HG03342 (cell line): ENCODE results near the gene ATP5F1D.

Source experiments
- ATAC-seq: cut with Tn5 transposase; IDR thresholded peaks from one replicate; pipeline ENCODE4 v1.9.1; 2021; ENCODE audit warnings: mild to moderate bottlenecking, moderate library complexity; ENCODE audit not compliant: unreplicated experiment

ATP5F1D gene

DNA sequence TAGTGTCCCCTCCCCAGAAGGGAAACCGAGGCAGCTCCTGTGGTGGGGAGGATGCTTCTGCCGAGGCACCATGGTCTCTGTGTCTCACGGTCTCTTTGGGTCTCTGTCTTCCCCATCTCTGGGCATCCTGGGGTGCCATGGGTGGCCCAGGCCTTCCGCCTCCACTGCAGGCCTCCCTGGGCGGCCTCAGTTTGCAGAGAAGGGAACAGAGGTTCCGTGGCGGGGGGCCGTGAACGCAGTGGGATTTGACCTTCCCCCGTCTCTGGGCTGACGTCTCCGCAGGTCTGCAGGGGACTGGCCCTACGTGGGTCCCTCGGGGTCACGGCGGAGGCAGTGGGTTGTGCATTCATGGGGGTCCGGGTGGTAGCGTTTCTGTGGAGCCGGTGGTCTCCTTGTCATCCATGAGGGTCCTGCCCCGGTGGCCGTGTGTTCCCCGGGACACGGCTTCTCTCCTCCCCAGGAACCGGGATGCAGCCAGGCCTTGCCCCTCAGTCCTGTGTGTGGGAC is 48.7 kb downstream of the ATP5F1D start:
- no peak for ATAC-seq

DNA sequence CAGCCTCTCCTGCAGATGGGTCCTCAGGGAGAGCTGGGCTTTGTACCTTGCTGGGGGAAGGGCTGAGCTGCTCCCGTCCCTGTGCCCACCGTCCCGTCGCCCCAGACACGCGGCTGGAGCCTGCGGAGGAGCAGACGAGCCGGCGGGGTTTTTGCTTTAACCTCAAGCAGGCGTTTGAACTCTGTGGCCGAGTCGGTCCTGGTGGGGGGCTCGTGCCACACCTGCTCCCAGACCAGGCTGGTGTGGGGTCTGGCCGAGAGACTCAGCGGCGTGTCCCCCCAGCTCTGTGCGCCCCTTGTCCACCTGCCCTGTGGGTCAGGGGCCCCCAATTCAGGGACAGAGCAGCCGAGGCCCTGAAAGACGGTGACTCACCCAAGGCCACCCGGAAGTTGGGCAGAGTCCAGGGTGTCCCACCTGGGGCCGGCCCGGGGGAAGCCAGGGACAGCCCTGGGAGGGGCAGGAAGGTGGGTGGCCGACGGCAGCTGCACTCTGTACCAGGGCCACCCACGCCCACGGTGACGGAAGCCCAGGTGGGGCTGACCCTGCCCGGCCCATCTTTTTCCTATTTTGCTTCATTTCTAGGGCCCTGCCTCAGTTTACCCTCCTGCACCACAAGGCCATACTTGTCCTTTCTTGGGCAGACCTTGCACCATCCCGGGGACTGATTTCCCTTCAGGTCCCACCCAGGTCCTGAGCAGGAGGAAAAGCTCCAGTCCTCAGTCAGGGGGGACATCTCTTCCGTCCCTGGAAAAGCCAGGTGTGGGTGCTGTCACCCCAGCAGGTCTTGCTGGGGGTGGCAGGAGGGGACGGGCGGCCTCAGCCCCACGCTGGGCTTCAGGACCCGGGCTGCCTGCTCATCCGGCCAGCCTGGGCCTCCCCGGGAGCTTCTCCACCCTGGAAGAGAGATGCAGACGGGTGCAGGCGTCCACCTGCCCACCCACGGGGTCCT is 49.4 kb downstream of the ATP5F1D start:
- ATAC-seq, result no peak

DNA sequence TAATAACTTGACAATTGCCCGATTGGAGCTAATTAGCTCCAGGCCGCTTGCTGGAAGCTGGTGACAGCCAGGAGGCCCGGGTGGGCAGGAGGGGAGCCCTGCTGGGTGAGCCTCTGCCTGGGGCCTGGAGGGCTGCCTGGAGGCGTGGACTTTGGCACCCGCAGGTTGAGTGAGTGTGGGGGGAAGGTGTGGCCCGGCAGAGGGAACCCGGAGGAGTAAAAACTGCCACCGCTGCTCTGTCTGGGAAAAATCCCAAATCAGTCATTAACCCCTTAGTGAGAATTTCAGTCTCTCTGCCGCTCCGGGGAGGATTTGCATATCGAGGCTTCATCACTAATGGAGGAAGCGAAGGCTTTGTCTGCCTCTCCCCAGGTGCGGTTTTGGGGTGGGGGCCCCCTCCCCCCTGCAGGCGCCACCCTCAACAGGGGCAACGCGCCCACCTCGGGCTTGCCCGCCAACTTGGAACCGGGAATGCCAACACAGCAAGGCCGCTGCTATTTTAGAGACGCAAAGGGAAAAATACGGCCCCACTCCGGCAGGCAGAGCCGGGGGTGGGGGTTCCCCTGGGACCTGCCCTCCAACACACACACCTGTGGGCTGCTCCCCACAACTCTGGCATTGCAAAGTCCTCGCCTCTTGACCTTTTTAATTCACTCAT is 50.3 kb downstream of the ATP5F1D start:
- ATAC-seq, result no peak

DNA sequence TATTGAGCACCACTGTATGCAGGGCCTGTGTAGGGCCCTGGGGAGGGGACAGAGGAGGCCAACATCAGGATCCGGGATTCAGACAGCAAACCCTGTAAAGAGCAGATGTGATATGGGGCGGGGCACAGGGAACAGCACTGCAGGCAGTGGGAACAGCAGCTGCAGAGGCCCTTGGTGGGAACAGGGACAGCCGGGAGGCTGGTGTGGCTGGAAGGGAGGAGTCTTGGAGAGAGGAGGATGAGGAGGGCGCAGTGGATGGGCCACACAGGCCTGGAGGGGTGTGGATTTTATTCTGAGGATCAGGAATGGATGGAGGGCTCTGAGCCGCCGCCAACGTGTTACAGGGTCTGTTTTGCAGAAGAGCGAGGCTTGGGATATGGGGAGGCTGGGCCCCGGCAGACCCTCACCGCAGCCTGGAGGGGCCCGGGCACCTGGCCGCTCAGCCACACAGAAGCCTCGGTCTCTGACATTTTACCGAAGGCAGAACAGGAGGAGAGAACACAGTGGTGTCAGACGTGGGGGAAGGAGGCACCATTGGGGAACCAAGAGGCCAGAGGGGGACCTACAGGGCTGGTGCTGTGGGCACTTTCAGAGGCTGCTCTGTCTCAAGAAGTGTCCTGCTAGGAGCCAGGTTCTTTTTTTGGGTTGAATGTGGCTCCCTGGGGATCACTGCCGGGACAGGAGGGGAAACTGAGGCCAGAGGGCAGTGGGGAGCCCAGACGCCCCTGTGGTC is 51.0 kb downstream of the ATP5F1D start:
- no peak for ATAC-seq

DNA sequence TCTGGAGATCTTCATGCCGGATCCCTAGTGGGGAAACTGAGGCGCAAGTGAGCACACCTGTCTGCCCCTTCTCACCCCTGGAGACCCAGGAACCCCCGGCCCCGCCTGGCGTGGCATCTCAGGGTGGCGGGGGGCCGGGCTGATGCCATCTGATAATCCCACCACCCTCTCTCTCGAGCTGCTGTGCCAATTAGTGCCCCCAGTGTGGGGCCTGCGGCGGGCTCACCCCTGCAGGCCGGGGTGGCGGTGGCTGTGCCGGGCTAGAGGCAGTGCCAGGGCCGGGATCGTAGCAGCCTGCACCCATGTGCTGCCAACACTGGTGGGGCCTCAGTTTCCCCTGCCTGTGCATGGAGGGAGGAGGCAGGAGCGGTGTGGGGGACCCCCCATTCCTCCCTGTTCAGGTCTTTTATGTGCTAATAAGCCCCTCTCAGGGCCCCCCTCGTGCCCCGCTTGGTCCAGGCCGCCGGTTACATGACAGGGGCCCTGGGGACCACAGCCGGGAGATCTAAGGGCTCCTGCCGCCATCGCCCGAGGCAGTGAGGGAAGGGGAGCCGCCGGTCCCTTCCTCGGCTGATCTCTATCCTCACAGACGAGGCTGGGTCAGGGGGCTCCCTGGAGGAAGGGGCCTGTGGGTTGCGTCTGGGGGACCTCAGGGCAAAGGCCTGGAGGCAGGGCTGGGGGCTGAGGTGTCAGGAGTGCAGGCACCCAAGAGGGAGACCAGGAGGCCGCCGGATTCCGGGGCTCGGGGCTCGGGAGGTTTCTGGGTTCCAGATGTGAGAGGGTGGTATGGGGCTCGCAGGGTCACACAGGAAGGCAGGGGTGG is 52.4 kb downstream of the ATP5F1D start:
- ATAC-seq, result no peak
